ENCODE measurements around the gene MYO1D. TPM values are rescaled to one million over a fixed set of nuclear protein-coding genes. Genes with fewer than 3 reads are reported as not detected.

Gene MYO1D
- total RNA-seq, 1 donor from 2014 or later = 23.4 TPM

- Mint-ChIP-seq H3K4me3 (ENCODE audit: low read depth) (no peak overlapping the region), H3K36me3 (ENCODE audit: low read depth) (no peaks in the 10 kb centered on the region), H3K27ac (no peak overlapping the region), H3K4me1 (ENCODE audit: low read depth) (no peaks in the 10 kb centered on the region), H3K27me3 (ENCODE audit: low read depth) (no peaks in the 10 kb centered on the region), H3K9me3 (no peaks in the 10 kb centered on the region)
- intact Hi-C loops (cut with micrococcal nuclease) = no loop called here
- DNase-seq (ENCODE audit: low spot score) = no peak
These were observed 184.7 kb downstream of the MYO1D start for GRCh38 chr17:32692179-32692578.

DNA sequence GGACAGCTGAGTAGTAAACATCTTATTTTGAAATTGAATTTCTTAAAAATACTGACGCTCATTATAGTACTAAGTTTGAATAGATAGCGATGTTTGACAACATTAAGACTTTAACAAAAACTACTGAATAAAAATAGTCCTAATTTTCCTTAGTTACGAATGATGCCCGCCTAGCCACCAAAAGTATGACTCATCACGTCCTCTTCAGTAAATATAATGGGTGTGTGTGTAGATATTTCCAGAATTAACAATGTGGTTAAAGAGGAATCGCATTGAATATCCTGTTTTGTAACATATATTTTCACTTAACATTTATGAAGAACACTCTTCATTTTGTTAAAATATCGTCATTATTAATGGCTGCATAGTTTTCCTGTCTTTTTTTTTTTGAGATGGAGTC is 187.6 kb downstream of the MYO1D start:
- no peak overlapping the region for H3K27ac Mint-ChIP-seq
- intact Hi-C loops (cut with micrococcal nuclease) = no loop called here
- H3K4me1 Mint-ChIP-seq (ENCODE audit: low read depth) = no peaks in the 10 kb centered on the region
- no peaks in the 10 kb centered on the region for H3K27me3 Mint-ChIP-seq (ENCODE audit: low read depth)
- H3K4me3 Mint-ChIP-seq (ENCODE audit: low read depth) = no peak overlapping the region
- H3K36me3 Mint-ChIP-seq (ENCODE audit: low read depth) = no peaks in the 10 kb centered on the region
- no peaks in the 10 kb centered on the region for H3K9me3 Mint-ChIP-seq
- DNase-seq (ENCODE audit: low spot score) = no peak

DNA sequence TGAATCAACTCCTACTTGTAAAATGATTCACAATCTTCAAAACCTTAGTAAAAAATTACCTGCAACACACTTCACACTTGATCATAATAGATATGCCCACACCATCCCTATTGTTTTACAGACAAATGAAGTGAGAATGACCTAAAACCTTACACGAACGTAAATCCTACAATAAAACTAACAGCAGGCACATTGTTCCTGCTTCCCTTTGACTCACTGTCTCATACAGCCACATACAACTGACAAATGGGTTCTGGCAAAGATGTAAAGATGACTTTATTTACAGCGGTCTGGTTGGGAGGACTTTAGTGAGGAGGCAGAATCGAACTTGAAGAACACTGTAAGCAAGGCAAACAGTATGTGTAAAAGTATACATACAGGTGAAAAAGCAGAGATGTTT is 188.7 kb downstream of the MYO1D start:
- no peaks in the 10 kb centered on the region for H3K27me3 Mint-ChIP-seq (ENCODE audit: low read depth)
- H3K36me3 Mint-ChIP-seq (ENCODE audit: low read depth) = no peaks in the 10 kb centered on the region
- peaks cover 3% of the 10 kb centered on the region for H3K9me3 Mint-ChIP-seq
- H3K4me1 Mint-ChIP-seq (ENCODE audit: low read depth) = no peaks in the 10 kb centered on the region
- no peak overlapping the region for H3K27ac Mint-ChIP-seq
- intact Hi-C loops (cut with micrococcal nuclease) = no loop called here
- no peak overlapping the region for H3K4me3 Mint-ChIP-seq (ENCODE audit: low read depth)
- DNase-seq (ENCODE audit: low spot score) = no peak

- H3K27ac Mint-ChIP-seq = no peak overlapping the region
- H3K4me1 Mint-ChIP-seq (ENCODE audit: low read depth) = no peaks in the 10 kb centered on the region
- H3K27me3 Mint-ChIP-seq (ENCODE audit: low read depth) = peaks cover 2% of the 10 kb centered on the region
- H3K9me3 Mint-ChIP-seq = peaks cover 3% of the 10 kb centered on the region
- no peak for DNase-seq (ENCODE audit: low spot score)
- no peak overlapping the region for H3K4me3 Mint-ChIP-seq (ENCODE audit: low read depth)
- intact Hi-C loops (cut with micrococcal nuclease) = no loop called here
- no peaks in the 10 kb centered on the region for H3K36me3 Mint-ChIP-seq (ENCODE audit: low read depth)
These were observed 192.6 kb downstream of the MYO1D start for GRCh38 chr17:32684087-32684958.

- no peak for DNase-seq (ENCODE audit: low spot score)
- Mint-ChIP-seq H3K9me3 (peaks cover 7% of the 10 kb centered on the region), H3K4me3 (ENCODE audit: low read depth) (no peak overlapping the region), H3K27ac (no peak overlapping the region), H3K27me3 (ENCODE audit: low read depth) (peaks cover 3% of the 10 kb centered on the region), H3K4me1 (ENCODE audit: low read depth) (no peaks in the 10 kb centered on the region), H3K36me3 (ENCODE audit: low read depth) (peaks cover 2% of the 10 kb centered on the region)
- intact Hi-C loops (cut with micrococcal nuclease) = no loop called here
These were observed 203.0 kb downstream of the MYO1D start for GRCh38 chr17:32673964-32674363.

- Mint-ChIP-seq H3K9me3 (peaks cover 7% of the 10 kb centered on the region), H3K4me1 (ENCODE audit: low read depth) (no peaks in the 10 kb centered on the region), H3K27ac (no peak overlapping the region), H3K36me3 (ENCODE audit: low read depth) (peaks cover 2% of the 10 kb centered on the region), H3K4me3 (ENCODE audit: low read depth) (no peak overlapping the region), H3K27me3 (ENCODE audit: low read depth) (peaks cover 3% of the 10 kb centered on the region)
- no peak for DNase-seq (ENCODE audit: low spot score)
- intact Hi-C loops (cut with micrococcal nuclease) = no loop called here
These were observed 204.2 kb downstream of the MYO1D start for GRCh38 chr17:32672711-32673110.

DNA sequence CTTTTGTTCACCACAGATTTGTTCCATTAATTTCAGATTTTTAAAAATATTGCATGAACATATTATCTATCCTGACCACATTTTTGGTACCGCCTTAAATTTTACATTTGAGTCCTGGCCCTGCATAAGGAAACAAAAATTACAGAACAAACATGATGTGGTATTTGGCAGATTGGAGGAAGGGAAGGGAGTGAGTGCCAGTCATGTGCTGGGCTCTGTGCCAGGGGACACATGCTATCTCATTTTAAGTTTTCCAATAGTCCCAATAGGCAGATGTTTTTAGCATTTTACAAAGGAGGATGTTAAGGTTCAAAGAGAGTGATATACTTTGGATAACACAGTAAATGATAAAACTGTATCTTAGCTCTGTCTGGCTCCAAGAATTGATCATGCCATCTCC is 205.0 kb downstream of the MYO1D start:
- Mint-ChIP-seq H3K4me1 (ENCODE audit: low read depth) (no peaks in the 10 kb centered on the region), H3K27ac (no peak overlapping the region), H3K27me3 (ENCODE audit: low read depth) (peaks cover 3% of the 10 kb centered on the region), H3K9me3 (peaks cover 7% of the 10 kb centered on the region), H3K4me3 (ENCODE audit: low read depth) (no peak overlapping the region), H3K36me3 (ENCODE audit: low read depth) (peaks cover 2% of the 10 kb centered on the region)
- intact Hi-C loops (cut with micrococcal nuclease) = no loop called here
- no peak for DNase-seq (ENCODE audit: low spot score)

GRCh38 chr17:32664936-32665583 is 211.9 kb downstream of the MYO1D start:
- no peaks in the 10 kb centered on the region for H3K4me1 Mint-ChIP-seq (ENCODE audit: low read depth)
- no peak overlapping the region for H3K27ac Mint-ChIP-seq
- no peaks in the 10 kb centered on the region for H3K36me3 Mint-ChIP-seq (ENCODE audit: low read depth)
- no peak for DNase-seq (ENCODE audit: low spot score)
- H3K27me3 Mint-ChIP-seq (ENCODE audit: low read depth) = peaks cover under 1% of the 10 kb centered on the region
- H3K4me3 Mint-ChIP-seq (ENCODE audit: low read depth) = no peak overlapping the region
- no peaks in the 10 kb centered on the region for H3K9me3 Mint-ChIP-seq
- intact Hi-C loops (cut with micrococcal nuclease) = no loop called here

GRCh38 chr17:32660496-32660985 is 216.4 kb downstream of the MYO1D start:
- DNase-seq (ENCODE audit: low spot score) = no peak
- no peaks in the 10 kb centered on the region for H3K9me3 Mint-ChIP-seq
- H3K27ac Mint-ChIP-seq = no peak overlapping the region
- H3K4me1 Mint-ChIP-seq (ENCODE audit: low read depth) = peaks cover 3% of the 10 kb centered on the region
- H3K36me3 Mint-ChIP-seq (ENCODE audit: low read depth) = peaks cover 3% of the 10 kb centered on the region
- no peak overlapping the region for H3K4me3 Mint-ChIP-seq (ENCODE audit: low read depth)
- intact Hi-C loops (cut with micrococcal nuclease) = no loop called here
- peaks cover 2% of the 10 kb centered on the region for H3K27me3 Mint-ChIP-seq (ENCODE audit: low read depth)

GRCh38 chr17:32659419-32659842 is 217.5 kb downstream of the MYO1D start:
- Mint-ChIP-seq H3K27ac (no peak overlapping the region), H3K27me3 (ENCODE audit: low read depth) (peaks cover 2% of the 10 kb centered on the region), H3K4me3 (ENCODE audit: low read depth) (no peak overlapping the region), H3K36me3 (ENCODE audit: low read depth) (peaks cover 3% of the 10 kb centered on the region), H3K9me3 (no peaks in the 10 kb centered on the region), H3K4me1 (ENCODE audit: low read depth) (peaks cover 3% of the 10 kb centered on the region)
- intact Hi-C loops (cut with micrococcal nuclease) = loop anchor here (1.0 kb wide), 1 partner anchor 96 kb away; no protein-coding TSS in a partner anchor
- peak; percentile 45 for DNase-seq (ENCODE audit: low spot score)

- intact Hi-C loops (cut with micrococcal nuclease) = loop anchor here (1.0 kb wide), 1 partner anchor 97 kb away; no protein-coding TSS in a partner anchor
- H3K4me3 Mint-ChIP-seq (ENCODE audit: low read depth) = no peak overlapping the region
These were observed 218.2 kb downstream of the MYO1D start for GRCh38 chr17:32658470-32659418.

GRCh38 chr17:32656886-32657285 is 220.0 kb downstream of the MYO1D start:
- H3K27ac Mint-ChIP-seq = no peak overlapping the region
- peaks cover 2% of the 10 kb centered on the region for H3K27me3 Mint-ChIP-seq (ENCODE audit: low read depth)
- peaks cover 3% of the 10 kb centered on the region for H3K4me1 Mint-ChIP-seq (ENCODE audit: low read depth)
- no peak overlapping the region for H3K4me3 Mint-ChIP-seq (ENCODE audit: low read depth)
- intact Hi-C loops (cut with micrococcal nuclease) = no loop called here
- H3K36me3 Mint-ChIP-seq (ENCODE audit: low read depth) = peaks cover 13% of the 10 kb centered on the region
- no peak for DNase-seq (ENCODE audit: low spot score)
- no peaks in the 10 kb centered on the region for H3K9me3 Mint-ChIP-seq

More at GRCh38 chr17:32658470-32659418, 218.2 kb downstream of the MYO1D start:
- H3K9me3 Mint-ChIP-seq = no peaks in the 10 kb centered on the region
- peaks cover 5% of the 10 kb centered on the region for H3K36me3 Mint-ChIP-seq (ENCODE audit: low read depth)
- H3K27ac Mint-ChIP-seq = no peak overlapping the region
- peaks cover 3% of the 10 kb centered on the region for H3K4me1 Mint-ChIP-seq (ENCODE audit: low read depth)
- DNase-seq (ENCODE audit: low spot score) = no peak
- H3K27me3 Mint-ChIP-seq (ENCODE audit: low read depth) = peaks cover 2% of the 10 kb centered on the region
